HG03064 (cell line): ENCODE results near the gene NPAS3.

ENCODE experiments used
- ATAC-seq: cut with Tn5 transposase; IDR thresholded peaks from one replicate; pipeline ENCODE4 v1.9.1; 2021; ENCODE audit warnings: low read depth; ENCODE audit not compliant: unreplicated experiment

Gene NPAS3

GRCh38 chr14:32938719-32939253, at the start of gene NPAS3:
TSS of gene NPAS3 (plus strand) at chr14:32938879.
- no peak for ATAC-seq

DNA sequence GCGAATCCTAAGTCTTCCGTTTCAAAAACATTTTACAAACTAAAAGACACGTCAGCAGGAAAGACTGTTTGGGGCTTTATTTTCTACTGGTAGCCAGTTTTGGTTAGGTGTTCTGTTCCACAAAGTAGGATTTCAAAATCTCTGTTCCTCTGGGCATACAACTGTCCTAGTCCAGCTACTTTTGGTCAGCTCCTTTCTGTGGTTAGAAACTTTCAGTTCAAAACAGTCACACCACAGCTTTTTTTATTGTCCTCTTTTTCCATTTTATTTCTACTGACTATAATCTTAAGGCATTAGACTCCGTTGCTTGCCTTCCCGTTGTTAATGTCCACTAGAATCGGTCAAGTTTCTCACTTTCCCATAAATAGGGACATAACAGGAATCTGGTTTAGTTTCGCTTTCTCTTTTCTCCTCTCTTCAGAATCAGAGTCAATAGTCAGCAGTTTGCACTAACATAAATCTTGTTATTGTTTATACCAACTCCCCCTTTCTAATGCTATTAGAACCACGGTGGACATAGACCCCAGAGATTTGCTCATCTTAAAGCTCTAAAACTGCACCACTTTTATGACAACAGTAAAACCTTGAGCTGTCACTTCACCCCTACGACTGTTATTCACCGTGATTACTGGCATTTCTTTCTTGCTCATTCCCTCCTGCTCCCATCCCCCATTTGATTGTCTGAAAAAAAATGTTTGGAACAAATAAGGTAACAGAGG, 41.5 kb upstream of the NPAS3 start:
- ATAC-seq = no peak

DNA sequence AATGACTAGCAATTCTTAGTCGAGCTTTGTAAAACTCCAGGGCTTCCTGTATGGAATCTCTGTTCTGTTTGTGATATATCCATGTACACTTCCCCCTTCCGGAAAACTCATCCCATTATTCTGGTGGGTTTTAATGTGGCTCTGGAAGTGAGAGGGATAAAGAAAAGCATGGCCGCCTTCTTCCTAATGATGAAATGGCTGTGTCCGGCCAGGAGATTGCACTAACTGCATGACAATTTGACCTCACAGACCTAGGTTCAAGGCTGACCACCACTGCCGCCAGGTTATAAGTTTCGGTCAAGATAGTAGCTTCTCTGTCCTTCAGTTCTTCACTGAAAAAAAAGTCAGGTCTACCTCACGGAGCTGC, 41.0 kb upstream of the NPAS3 start:
- ATAC-seq = no peak

- ATAC-seq = no peak
These were observed 39.8 kb upstream of the NPAS3 start for GRCh38 chr14:32898876-32899275.

DNA sequence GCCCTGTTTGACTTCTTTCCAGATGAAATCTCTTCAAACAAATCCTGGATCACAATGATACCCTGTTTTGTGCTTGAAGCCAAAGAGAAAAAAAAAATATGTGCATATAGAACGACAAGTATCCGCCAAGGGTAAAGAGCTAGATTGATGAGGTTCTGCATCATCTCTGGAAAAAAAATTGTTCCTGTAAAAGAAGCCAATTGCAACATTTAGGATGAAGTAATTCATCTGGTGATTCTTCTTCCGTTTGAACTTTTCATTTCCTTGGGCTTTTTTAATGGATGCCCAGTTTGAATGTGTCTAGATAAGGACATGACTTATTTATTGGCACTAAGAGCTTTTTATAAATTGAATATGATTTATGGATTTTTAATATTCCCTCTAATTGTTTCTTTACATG, 38.1 kb upstream of the NPAS3 start:
- ATAC-seq = no peak

GRCh38 chr14:32905013-32905412, 33.7 kb upstream of the NPAS3 start:
- no peak for ATAC-seq

DNA sequence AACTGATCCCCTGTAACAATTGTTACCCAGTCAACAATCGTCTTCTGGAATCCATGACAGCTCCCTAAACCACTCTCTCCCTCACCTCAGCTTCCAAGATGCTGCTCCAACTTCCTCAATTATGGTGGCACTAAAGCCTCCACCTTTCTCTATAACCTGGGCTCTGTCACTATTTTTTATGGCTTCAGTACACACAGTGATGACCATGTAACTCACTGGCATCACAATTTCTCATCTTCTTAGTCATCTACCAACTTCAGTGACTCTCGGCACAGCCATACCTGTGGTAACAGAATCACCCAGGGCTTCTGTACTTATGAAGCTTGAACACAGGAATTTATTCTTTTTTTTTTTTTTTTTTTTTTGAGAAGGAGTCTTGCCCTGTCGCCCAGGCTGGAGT, 32.0 kb upstream of the NPAS3 start:
- ATAC-seq = no peak

DNA sequence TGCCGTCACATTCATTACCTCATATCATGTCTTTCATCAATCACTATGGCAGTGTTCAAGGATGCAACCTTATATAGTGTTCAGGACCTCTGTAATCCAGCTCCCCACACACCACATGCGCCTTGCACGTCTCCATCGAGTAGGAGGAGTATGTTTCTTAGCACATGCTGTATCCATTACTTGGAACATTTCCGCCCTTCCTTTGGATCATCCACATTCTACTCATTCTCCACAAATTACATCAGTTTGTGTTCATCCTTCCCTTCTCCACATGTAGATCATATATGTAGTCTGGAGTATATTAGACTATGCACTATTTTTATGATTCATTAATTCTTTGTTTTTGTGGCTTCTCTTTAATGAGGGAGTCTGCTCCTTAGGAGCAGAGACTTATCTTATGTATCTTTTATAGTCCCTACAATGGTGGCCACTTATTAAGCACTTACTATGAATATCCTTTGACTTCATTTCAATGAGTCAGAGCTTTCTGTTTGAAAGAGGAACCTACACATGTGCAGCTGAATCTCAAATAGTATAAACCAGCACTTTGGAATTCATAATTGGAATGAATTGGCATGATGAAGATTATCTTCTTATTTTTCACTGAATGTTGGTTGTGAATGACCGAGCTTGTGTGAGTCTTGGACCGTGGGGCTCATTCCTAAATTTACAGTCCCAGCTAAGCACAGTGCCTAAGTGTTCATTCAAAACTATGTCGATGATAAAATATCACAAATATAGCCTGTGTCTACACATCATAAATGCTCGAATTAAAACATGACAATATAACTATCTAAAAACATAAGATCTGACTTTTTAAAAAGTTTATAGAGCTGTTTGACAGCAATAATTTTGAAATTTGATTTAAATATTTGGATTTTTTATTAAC, 30.2 kb upstream of the NPAS3 start:
- ATAC-seq = no peak

DNA sequence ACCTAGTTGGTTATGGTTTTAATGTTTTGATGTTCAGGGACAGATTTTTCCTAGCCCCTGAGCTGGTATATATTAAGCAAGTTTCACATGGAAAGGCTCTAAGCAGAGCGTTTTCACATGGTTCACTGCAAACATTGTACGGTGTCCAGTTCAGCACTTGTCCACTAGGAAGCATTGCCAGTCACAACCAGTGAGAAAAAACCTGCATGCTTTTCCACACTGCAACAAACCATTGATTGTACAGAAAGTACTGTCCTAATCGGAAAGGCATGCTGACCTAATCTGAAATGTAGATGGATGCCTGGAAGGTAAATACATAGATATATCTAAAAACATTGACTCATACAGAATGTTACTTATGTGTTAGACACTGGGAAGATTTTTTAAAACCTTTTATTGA, 25.0 kb upstream of the NPAS3 start:
- ATAC-seq = no peak

- no peak for ATAC-seq
These were observed 24.3 kb upstream of the NPAS3 start for GRCh38 chr14:32914391-32914790.

GRCh38 chr14:32920696-32921276, 17.9 kb upstream of the NPAS3 start:
- no peak for ATAC-seq

DNA sequence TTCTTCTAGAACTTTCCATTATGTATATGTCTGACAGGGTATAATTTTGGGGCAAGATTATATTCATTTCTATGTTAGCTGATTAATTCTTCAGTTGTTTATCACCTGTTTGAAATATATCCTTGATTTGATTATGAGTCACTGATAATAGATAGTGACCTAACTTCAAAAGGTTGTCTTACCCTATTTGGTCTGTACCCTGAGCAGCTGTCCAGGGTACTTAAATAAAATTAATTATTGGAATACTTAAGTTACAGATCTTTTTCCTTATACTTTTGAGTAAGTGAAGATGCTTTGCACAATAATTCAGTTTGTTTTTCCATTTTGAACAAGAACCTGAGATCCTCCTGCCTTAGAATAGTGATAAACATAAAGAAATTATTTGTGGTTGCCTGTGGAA, 13.2 kb upstream of the NPAS3 start:
- no peak for ATAC-seq

GRCh38 chr14:32932302-32932913, 6.3 kb upstream of the NPAS3 start:
- no peak for ATAC-seq

- no peak for ATAC-seq
These were observed 5.6 kb upstream of the NPAS3 start for GRCh38 chr14:32932914-32933628.

- ATAC-seq = no peak
These were observed 5.0 kb upstream of the NPAS3 start for GRCh38 chr14:32933629-32934072.

DNA sequence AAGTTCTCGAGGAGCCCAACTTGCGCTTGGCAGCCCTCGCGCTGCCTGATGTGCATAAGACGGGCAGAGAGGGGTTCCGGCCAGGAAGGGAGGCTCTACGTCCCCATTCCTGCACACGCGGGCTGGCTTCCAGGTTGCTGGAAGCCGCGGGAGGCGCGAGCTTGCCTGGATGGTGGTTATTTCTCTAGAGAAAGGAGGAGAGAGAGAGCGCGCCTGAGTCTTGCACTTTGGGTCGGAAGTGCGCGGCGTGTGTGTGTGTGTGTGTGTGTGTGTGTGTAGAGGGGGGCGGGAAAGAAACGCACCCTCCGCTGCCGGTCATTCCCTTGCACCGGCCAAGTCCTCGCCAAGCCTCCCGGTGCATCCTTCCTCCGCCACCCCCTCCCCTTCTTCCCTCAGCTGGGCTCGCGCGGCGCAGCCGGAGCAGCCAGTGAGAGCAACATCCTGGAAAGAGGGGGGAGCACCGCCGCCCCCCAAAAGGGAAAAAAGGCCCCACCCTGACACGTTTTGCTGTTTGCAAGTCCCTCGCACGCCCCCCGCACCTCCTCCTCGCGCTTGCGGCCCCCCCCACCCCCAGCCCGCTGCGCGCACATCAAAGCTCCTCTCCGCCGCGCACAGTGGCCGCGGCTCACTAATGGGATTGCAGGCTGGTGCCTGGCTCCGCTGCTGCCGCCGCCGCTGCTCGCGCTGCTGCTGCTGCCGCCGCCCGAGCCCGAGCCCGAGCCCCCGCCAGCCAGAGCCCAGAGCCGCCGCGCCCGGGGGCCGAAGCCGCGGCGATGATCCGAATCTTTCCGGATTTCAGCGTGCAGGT, 4.4 kb upstream of the NPAS3 start:
- no peak for ATAC-seq

DNA sequence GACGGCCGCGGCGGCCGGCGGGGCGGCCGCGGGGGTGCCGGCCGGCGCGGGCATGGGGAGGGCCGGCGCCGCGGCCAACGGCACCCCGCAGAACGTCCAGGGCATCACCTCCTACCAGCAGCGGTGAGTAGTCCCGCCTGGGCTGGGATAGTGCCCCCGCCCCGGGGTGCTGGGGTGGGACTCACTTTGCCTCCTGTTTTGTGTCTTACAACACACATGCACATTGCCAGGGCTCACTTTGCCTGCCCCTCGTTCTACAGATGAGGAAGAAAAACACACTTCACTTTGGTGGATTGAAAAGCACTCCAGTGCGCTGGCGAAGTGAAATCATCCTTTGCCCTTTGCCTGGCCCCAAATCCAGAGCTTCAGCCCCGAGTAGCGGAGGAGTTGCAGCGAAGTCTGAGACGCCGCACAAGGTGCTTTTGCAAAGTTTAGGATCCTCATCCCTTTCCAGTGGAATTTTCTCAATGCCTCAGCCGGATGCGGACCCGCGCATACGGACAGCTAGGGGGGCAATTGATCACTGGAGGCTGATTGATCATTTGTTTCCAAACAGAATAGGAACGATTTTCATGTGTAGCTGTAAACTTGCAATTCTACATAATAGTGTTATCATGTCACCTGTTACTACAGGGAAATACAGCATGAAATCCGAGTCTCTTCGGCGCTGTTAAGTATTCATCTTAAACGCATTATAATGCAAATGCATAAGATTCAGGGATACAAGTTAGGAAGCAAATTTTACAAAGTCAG, 3.6 kb upstream of the NPAS3 start:
- ATAC-seq = no peak

DNA sequence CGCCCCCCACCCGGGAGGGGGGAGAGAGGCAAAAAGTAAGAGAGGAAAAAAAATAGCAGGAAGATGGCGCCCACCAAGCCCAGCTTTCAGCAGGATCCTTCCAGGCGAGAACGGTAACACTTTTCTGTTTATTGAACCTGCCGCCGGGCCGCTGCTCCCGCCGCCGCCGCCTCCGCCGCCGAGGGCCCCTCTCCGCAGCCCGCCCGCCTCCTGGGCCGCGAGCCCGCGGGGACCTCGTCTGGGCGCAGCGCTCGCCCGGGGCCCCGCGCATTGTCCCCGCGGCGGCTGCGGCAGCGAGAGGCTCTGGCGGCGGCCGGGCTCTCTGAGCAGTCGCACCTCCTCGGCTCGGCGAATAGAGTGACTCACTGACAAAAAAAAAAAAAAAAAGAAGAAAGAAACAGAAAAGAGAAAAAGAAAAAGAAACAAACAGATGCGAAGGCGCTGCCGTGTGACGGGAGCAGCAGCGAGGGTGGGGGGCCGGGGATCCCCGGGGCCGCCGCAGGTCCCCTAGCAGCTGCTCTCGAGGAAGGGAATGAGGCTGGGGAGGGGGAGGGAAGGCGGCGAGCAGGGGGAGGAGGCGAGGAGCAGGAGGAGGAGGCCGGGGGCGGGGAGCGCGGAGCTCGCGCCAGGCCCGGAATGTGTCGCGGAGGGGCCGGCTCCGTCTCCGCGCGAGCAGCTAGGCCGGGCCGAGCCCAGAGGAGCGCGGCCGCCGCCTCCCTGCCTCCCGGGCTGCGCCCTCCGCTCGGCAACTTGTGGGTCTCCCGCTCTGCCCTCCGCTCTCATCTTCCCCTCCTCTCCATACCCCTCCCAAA, 781 bp downstream of the NPAS3 start:
- no peak for ATAC-seq
